ENCODE measurements around the gene ACTR3C. TPM values are rescaled to one million over a fixed set of nuclear protein-coding genes. Genes with fewer than 3 reads are reported as not detected.
"Not testable (repeated sequence)": the region's sequence is repeated elsewhere in the genome, so short reads cannot be mapped to it uniquely, and the experiment has no call there.

ACTR3C gene
- total RNA-seq, 1 experiment from 2014 or later, result 0.48 TPM

GRCh38 chr7:150283608-150284007 is 39.7 kb downstream of the ACTR3C start:
- H3K9me2 ChIP-seq (replicated peaks; ENCODE audit: insufficient read depth, low read length); H3K36me3 ChIP-seq (ENCODE audit: insufficient read depth, low read length); H4K20me1 ChIP-seq (ENCODE audit: insufficient read depth, low read depth, low read length); H3K9ac ChIP-seq (ENCODE audit: low read length); H3K4me3 ChIP-seq (ENCODE audit: low read length); H2AFZ ChIP-seq (ENCODE audit: low read length); H3K79me2 ChIP-seq (ENCODE audit: low read length); H3K27me3 ChIP-seq (ENCODE audit: low read length); H3K4me2 ChIP-seq (ENCODE audit: low read depth, low read length, poor library complexity, severe bottlenecking); H3K4me1 ChIP-seq (ENCODE audit: low read length); H3K27ac ChIP-seq (ENCODE audit: low read length); H3K9me3 ChIP-seq (ENCODE audit: low read length); DNase-seq: not testable (repeated sequence)

DNA sequence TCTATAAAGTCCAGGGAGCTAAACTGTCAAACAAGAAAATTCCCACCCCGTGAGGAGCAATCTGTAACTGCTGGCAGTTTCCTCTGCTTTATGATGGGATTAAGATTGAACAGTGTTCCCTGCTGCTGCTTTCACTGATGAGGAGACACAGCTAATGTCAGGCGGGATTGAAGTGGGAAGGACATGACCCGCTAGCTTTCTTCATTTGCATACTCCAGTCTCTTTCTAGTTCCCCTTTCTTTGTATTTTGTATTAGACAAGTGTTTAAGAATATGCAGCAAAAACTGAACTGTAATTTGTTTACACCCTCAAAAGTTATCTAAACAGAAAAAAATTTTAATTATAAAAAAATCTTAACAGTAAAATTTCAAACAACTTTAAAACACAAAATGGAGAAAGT is 40.2 kb downstream of the ACTR3C start:
- not testable (repeated sequence) for DNase-seq; H2AFZ ChIP-seq (ENCODE audit: low read length); H3K9me3 ChIP-seq (ENCODE audit: low read length); H3K4me1 ChIP-seq (ENCODE audit: low read length); H4K20me1 ChIP-seq (ENCODE audit: insufficient read depth, low read depth, low read length); H3K4me2 ChIP-seq (ENCODE audit: low read depth, low read length, poor library complexity, severe bottlenecking); H3K27me3 ChIP-seq (ENCODE audit: low read length); H3K36me3 ChIP-seq (ENCODE audit: insufficient read depth, low read length); H3K9me2 ChIP-seq (replicated peaks; ENCODE audit: insufficient read depth, low read length); H3K9ac ChIP-seq (ENCODE audit: low read length); H3K79me2 ChIP-seq (ENCODE audit: low read length); H3K4me3 ChIP-seq (ENCODE audit: low read length); H3K27ac ChIP-seq (ENCODE audit: low read length)

GRCh38 chr7:150281681-150282403 is 41.5 kb downstream of the ACTR3C start:
- not testable (repeated sequence) for H3K4me3 ChIP-seq (ENCODE audit: low read length); H3K36me3 ChIP-seq (ENCODE audit: insufficient read depth, low read length); H3K9ac ChIP-seq (ENCODE audit: low read length); DNase-seq; H3K9me3 ChIP-seq (ENCODE audit: low read length); H3K4me2 ChIP-seq (ENCODE audit: low read depth, low read length, poor library complexity, severe bottlenecking); H3K27ac ChIP-seq (ENCODE audit: low read length); H3K9me2 ChIP-seq (replicated peaks; ENCODE audit: insufficient read depth, low read length); H2AFZ ChIP-seq (ENCODE audit: low read length); H3K79me2 ChIP-seq (ENCODE audit: low read length); H4K20me1 ChIP-seq (ENCODE audit: insufficient read depth, low read depth, low read length); H3K4me1 ChIP-seq (ENCODE audit: low read length); H3K27me3 ChIP-seq (ENCODE audit: low read length)

DNA sequence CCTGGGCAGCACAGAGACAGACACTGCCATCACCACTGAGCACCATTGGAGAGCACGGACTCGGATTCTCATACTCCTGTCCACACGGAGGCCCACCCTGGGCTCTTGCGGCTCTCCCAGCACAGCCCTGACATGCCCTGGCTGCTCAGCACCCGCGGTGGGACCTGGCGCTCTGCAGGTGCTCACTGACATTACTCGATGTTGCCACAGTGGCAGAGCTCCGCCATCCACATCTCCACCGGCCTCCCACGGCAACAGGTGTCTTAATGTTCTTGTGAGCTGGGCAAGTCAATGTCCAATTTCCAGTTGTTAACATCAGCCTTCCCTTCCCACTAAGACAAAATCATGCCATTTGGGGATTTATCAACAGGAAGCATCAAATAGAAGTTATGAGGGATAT is 45.0 kb downstream of the ACTR3C start:
- not testable (repeated sequence) for H3K27me3 ChIP-seq (ENCODE audit: low read length); H3K9ac ChIP-seq (ENCODE audit: low read length); H3K4me2 ChIP-seq (ENCODE audit: low read depth, low read length, poor library complexity, severe bottlenecking); H3K9me2 ChIP-seq (replicated peaks; ENCODE audit: insufficient read depth, low read length); H4K20me1 ChIP-seq (ENCODE audit: insufficient read depth, low read depth, low read length); H3K4me3 ChIP-seq (ENCODE audit: low read length); H3K9me3 ChIP-seq (ENCODE audit: low read length); H2AFZ ChIP-seq (ENCODE audit: low read length); DNase-seq; H3K4me1 ChIP-seq (ENCODE audit: low read length); H3K79me2 ChIP-seq (ENCODE audit: low read length); H3K27ac ChIP-seq (ENCODE audit: low read length); H3K36me3 ChIP-seq (ENCODE audit: insufficient read depth, low read length)

- not testable (repeated sequence) for H3K79me2 ChIP-seq (ENCODE audit: low read length); H3K27me3 ChIP-seq (ENCODE audit: low read length); H3K4me2 ChIP-seq (ENCODE audit: low read depth, low read length, poor library complexity, severe bottlenecking); H3K4me1 ChIP-seq (ENCODE audit: low read length); H4K20me1 ChIP-seq (ENCODE audit: insufficient read depth, low read depth, low read length); H3K4me3 ChIP-seq (ENCODE audit: low read length); H3K27ac ChIP-seq (ENCODE audit: low read length); H3K9ac ChIP-seq (ENCODE audit: low read length); H3K36me3 ChIP-seq (ENCODE audit: insufficient read depth, low read length); H2AFZ ChIP-seq (ENCODE audit: low read length); H3K9me3 ChIP-seq (ENCODE audit: low read length); H3K9me2 ChIP-seq (replicated peaks; ENCODE audit: insufficient read depth, low read length)
- peak; percentile 72 for DNase-seq
Observed at GRCh38 chr7:150276132-150276695, 47.1 kb downstream of the ACTR3C start.

- H3K36me3 ChIP-seq (ENCODE audit: insufficient read depth, low read length); H4K20me1 ChIP-seq (ENCODE audit: insufficient read depth, low read depth, low read length); DNase-seq; H3K4me3 ChIP-seq (ENCODE audit: low read length); H3K27ac ChIP-seq (ENCODE audit: low read length); H3K9me2 ChIP-seq (replicated peaks; ENCODE audit: insufficient read depth, low read length); H3K27me3 ChIP-seq (ENCODE audit: low read length); H3K9ac ChIP-seq (ENCODE audit: low read length); H3K9me3 ChIP-seq (ENCODE audit: low read length); H2AFZ ChIP-seq (ENCODE audit: low read length); H3K4me2 ChIP-seq (ENCODE audit: low read depth, low read length, poor library complexity, severe bottlenecking); H3K79me2 ChIP-seq (ENCODE audit: low read length); H3K4me1 ChIP-seq (ENCODE audit: low read length): not testable (repeated sequence)
Observed at GRCh38 chr7:150271898-150272297, 51.4 kb downstream of the ACTR3C start.

DNA sequence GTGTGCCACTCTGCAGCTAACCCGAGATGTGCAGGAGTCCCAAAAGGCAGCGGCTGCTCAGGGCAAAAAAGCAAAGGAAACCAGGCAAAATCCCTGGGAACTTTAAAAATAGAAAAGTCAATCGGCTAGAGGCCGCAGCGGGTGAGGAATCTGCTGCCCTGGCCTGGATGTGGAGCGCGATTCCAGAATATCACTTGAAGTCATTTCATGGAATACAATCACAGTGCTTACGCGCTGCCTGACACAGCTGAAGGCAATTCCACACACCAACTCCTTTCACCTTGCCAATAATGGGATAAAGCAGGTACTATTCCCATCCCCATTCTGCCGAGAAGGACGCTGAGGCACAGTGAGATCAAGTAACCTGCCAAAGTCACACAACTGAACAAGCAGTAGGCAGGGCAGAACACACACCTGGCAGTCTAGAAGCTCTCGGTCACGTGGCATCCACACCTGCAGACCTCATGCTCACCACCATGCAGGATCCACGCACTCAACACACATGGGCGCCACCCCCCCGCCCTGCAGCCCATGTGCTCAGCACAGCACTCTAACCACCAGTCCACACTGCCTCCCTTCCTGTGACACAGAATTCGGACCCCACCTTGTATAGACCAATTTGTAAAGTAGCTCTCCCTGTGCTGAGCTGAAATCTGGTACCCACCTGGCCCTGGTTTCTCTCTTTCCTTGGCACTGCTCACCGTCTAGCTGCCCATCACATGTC is 53.1 kb downstream of the ACTR3C start:
- not testable (repeated sequence) for H3K9me3 ChIP-seq (ENCODE audit: low read length); H3K4me2 ChIP-seq (ENCODE audit: low read depth, low read length, poor library complexity, severe bottlenecking); H4K20me1 ChIP-seq (ENCODE audit: insufficient read depth, low read depth, low read length); H3K4me3 ChIP-seq (ENCODE audit: low read length); H3K27ac ChIP-seq (ENCODE audit: low read length); H3K27me3 ChIP-seq (ENCODE audit: low read length); H3K79me2 ChIP-seq (ENCODE audit: low read length); H2AFZ ChIP-seq (ENCODE audit: low read length); H3K36me3 ChIP-seq (ENCODE audit: insufficient read depth, low read length); H3K4me1 ChIP-seq (ENCODE audit: low read length); H3K9ac ChIP-seq (ENCODE audit: low read length); H3K9me2 ChIP-seq (replicated peaks; ENCODE audit: insufficient read depth, low read length); DNase-seq

DNA sequence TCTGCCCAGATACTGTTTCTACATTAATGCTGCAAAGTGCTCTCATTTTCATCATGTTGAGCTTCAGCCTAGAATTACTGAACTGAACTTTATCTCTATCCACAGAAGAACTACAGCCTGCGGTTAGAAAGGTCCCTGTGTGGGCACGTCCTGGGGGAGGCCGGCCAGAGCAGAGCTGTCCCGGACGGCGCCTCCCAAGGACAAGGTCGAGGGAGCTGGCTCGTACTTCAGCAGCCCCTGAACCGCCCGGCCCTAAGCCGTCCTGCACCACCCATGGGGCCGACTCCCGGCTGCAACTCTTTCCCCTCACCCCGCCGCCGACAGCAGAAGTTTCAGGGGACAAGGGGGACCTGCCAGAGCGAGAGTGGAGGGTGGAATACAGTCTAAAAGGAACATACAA is 54.5 kb downstream of the ACTR3C start:
- H4K20me1 ChIP-seq (ENCODE audit: insufficient read depth, low read depth, low read length); H2AFZ ChIP-seq (ENCODE audit: low read length); DNase-seq: not testable (repeated sequence)

More for the DNA sequence above, 54.5 kb downstream of the ACTR3C start:
- H3K36me3 ChIP-seq (ENCODE audit: insufficient read depth, low read length); H3K9me2 ChIP-seq (replicated peaks; ENCODE audit: insufficient read depth, low read length); H3K4me3 ChIP-seq (ENCODE audit: low read length); H3K4me2 ChIP-seq (ENCODE audit: low read depth, low read length, poor library complexity, severe bottlenecking); H3K9ac ChIP-seq (ENCODE audit: low read length); H3K9me3 ChIP-seq (ENCODE audit: low read length); H3K79me2 ChIP-seq (ENCODE audit: low read length); H3K27me3 ChIP-seq (ENCODE audit: low read length); H3K27ac ChIP-seq (ENCODE audit: low read length); H3K4me1 ChIP-seq (ENCODE audit: low read length): not testable (repeated sequence)
